Measurements from ENCODE around the gene SERPINB1.
A peak's percentile ranks its signal among the peaks of the same experiment; 100 is the strongest.
"Not testable (repeated sequence)": the region's sequence is repeated elsewhere in the genome, so short reads cannot be mapped to it uniquely, and the experiment has no call there.

SERPINB1 gene

DNA sequence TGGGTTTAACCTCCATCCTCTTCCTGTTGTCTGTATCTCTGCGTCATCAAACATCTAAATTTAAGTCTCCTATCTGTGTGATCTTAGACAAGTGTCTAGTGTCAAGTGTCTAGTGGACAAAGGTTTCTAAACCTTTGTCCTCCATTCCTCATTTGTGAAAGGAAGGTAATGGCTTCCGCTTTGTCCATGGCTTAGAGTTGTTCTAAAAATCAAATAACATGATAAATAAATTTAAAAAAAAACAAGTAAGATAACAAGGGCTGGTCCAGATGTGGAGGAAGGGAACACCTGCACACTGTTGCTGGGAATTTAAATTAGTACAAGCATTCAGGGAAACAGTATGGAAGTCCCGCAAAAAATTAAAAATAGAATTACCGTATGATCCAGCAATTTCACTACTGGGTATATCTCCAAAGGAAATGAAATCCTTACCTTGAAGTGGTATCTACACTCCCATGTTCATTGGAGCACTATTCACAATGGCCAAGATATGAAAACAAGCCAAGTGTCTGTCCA, 17.6 kb upstream of the SERPINB1 start:
- no peak for DNase-seq (ENCODE audit: low read depth)
- TF ChIP-seq, protein P1, sequence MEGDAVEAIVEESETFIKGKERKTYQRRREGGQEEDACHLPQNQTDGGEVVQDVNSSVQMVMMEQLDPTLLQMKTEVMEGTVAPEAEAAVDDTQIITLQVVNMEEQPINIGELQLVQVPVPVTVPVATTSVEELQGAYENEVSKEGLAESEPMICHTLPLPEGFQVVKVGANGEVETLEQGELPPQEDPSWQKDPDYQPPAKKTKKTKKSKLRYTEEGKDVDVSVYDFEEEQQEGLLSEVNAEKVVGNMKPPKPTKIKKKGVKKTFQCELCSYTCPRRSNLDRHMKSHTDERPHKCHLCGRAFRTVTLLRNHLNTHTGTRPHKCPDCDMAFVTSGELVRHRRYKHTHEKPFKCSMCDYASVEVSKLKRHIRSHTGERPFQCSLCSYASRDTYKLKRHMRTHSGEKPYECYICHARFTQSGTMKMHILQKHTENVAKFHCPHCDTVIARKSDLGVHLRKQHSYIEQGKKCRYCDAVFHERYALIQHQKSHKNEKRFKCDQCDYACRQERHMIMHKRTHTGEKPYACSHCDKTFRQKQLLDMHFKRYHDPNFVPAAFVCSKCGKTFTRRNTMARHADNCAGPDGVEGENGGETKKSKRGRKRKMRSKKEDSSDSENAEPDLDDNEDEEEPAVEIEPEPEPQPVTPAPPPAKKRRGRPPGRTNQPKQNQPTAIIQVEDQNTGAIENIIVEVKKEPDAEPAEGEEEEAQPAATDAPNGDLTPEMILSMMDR (IDR thresholded peaks at IDR 0.05; ENCODE audit: control insufficient read depth, extremely low read depth, insufficient read depth), result no peak
- no peak overlapping the region for H3K4me3 ChIP-seq (ENCODE audit: low read depth, low read length)

DNA sequence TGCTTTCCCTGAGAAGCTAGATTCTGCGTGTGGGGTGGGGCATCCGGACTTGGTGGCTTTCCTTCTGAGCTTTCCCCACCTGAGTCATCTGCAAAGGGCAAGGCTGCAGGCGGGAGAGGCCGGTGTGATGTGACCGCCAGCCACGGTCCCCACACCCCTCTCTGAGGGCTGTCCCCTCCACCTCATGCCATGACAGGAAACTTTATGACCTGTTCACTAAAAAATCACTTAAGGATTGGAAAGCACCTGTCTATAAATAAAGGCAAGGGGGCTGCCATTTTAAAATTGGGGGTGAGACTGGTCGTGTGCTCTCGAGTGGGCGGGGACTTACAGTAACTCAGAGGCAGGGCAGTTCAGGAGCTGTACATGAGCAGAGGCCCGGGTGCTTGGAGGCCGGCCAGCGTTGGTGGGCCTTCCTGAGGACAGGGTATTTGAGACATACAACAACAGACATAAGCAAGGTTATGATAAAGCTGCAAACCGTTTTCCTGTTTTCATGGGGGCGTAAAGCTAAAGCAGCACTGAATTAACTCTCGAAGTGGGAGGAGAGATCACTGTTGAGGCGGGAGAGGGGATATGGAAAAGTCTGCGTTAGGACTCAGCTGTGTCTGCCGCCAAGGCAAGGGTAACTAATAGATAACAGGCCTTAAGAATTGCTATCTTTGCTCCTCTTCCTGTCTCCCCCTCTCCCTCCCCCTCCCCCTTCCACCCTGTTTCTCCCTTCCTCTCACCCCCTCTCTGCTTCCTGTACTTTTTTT, 16.1 kb upstream of the SERPINB1 start:
- no peak overlapping the region for H3K4me3 ChIP-seq (ENCODE audit: low read depth, low read length)
- TF ChIP-seq, protein P1 (IDR thresholded peaks at IDR 0.05; ENCODE audit: control insufficient read depth, extremely low read depth, insufficient read depth), result no peak
- DNase-seq (ENCODE audit: low read depth), result no peak

DNA sequence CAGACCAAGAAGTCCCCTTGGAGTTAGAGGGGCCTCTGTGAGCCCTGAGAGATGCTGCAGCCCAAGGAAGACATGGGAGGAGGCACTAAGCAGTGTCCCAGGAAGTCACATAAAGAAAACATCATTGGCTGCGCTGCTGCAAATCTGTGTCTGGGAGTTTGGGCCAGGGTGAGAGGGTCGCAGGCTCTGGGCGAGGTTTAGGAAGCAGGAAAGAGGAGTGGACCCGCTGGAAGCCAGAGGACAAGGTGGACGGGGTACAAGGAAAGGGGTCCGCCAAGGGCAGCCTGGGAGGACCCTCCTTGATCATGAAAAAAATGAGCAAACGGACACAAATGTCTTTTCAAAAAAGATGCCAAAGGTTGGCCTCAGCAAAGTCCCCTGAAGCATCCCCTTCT, 15.5 kb upstream of the SERPINB1 start:
- DNase-seq (ENCODE audit: low read depth), result no peak
- H3K4me3 ChIP-seq (ENCODE audit: low read depth, low read length), result no peak overlapping the region

DNA sequence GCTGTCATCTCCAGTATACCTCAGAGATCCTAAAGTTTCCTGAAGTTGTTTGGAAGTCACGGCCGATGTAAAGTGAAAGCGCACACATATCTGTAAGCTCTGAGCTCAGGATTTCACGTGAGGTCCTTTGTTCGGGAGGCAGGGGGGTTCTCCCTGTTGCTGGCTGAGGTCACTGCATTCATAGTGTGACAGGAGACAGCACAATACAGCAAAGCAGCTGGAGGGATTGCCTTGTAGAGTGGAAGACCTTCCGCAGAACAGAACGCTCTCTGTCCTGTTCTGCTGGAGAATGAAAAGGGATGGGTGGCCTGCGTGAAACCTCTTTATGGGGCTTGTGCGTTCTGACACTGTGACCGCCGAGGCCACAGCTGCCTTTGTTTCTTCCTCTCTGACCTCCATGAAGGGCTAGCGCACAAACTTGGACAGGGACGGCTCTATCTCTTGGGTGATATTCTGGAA, 13.4 kb upstream of the SERPINB1 start:
- no peak overlapping the region for H3K4me3 ChIP-seq (ENCODE audit: low read depth, low read length)
- no peak for DNase-seq (ENCODE audit: low read depth)
- TF ChIP-seq, protein P1 (IDR thresholded peaks at IDR 0.05; ENCODE audit: control insufficient read depth, extremely low read depth, insufficient read depth), result no peak

More for the DNA sequence above, 15.5 kb upstream of the SERPINB1 start:
- TF ChIP-seq, protein P1 (IDR thresholded peaks at IDR 0.05; ENCODE audit: control insufficient read depth, extremely low read depth, insufficient read depth), result no peak

DNA sequence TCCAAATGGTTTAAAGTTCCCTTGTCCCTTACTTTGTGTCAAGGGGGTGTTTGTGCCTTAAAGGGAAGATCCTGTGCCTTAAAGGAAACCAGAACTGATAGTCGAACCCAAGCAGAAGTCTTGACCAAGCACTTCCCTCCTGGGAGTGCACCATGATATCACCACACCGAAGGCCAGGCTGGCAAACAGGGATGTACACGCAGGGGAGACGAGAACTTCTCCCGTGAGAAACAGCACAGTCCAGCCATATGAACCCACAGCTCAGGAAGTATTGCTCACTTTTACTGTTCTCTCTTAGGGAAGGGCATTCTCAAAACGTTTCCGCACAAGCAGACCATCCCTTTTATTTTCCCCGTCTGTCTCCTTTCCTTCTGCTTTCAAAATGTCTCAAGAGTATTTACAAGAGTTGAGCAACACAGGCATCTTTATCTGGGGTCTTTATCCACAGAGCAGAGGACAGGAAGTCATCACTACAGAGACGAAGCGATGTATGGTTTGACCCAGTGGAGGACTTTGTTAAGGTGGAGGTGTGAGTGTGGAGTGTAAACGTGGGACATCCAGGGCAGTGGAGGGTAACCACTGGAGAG, 12.8 kb upstream of the SERPINB1 start:
- H3K4me3 ChIP-seq (ENCODE audit: low read depth, low read length), result no peak overlapping the region
- TF ChIP-seq, protein P1 (IDR thresholded peaks at IDR 0.05; ENCODE audit: control insufficient read depth, extremely low read depth, insufficient read depth), result no peak
- DNase-seq (ENCODE audit: low read depth), result no peak

DNA sequence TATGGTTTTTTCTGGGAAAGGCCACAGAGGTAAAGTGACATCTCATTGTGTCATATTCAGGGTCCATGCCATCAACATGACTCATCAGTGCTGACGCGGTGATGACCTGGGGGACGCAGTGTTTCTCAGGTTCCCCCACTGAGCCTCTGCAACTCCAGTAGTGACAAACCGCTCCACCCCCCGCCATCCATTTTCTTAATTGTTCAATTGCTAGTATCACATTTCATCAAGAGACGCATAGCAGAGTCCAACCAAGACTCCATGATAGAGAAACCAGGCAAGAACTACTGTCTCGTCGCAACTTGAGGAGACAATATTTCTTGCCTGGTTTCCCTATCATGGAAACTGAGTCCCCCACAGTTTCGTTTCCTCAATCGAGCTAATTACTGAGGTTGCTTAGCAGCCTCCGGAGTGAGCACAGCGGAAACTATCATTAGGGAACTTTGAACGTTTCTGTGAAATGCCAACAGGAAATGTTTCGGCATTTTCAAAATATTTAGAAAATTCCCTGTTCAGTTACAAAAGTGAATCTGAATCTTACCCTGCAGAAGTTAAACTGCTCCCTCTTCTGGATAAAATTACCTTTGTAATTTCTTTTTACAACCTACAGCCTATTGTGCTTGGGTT, 12.2 kb upstream of the SERPINB1 start:
- TF ChIP-seq, protein P1 (IDR thresholded peaks at IDR 0.05; ENCODE audit: control insufficient read depth, extremely low read depth, insufficient read depth), result peak; percentile 24; the same call in 1 of the 2 replicates
- no peak for DNase-seq (ENCODE audit: low read depth)
- H3K4me3 ChIP-seq (ENCODE audit: low read depth, low read length), result no peak overlapping the region

DNA sequence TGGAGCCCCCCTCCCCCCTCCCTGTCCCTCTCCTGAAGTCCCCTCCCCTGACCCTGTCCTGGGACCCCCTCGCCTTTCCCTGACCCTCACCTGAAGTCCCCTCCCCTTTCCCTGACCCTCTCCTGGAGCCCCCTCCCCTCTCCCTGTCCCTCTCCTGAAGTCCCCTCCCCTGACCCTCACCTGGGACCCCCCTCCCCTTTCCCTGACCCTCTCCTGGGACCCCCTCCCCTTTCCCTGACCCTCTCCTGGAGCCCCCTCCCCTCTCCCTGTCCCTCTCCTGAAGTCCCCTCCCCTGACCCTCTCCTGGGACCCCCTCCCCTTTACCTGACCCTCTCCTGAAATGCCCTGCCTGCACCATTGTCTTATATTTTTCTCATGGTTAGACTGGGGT, 11.7 kb upstream of the SERPINB1 start:
- not testable (repeated sequence) for H3K4me3 ChIP-seq (ENCODE audit: low read depth, low read length); DNase-seq (ENCODE audit: low read depth)
